Common myeloid progenitor, CD34-positive (primary cell): ENCODE results near the gene DHRS13.
"Not testable (repeated sequence)": the region's sequence is repeated elsewhere in the genome, so short reads cannot be mapped to it uniquely, and the experiment has no call there.

Experiments used
- CTCF ChIA-PET: fragments of 350-600 bp; sonication (Branson Sonifier 250); formaldehyde crosslinking; loops from one replicate; lab custom pipeline; 2021; ENCODE audit warnings: antibody characterized with exemption; lab: Charles Lee
- POLR2A ChIA-PET: fragments of 350-600 bp; sonication (Branson Sonifier 250); formaldehyde crosslinking; loops from one replicate; lab custom pipeline; 2021; ENCODE audit warnings: antibody characterized with exemption; lab: Charles Lee
- DNase-seq, 3 donors: peaks; one replicate each; pipeline versions ENCODE4 v3.0.0 to v3.0.0-alpha.2; 2013
- H3K27ac ChIP-seq, 2 experiments: 1 replicate in 1 of 2; 2 replicates in 1 of 2; pipeline ENCODE4 v1.7.0; 2013; ENCODE audit warnings: inconsistent platforms in 2 of 2, low read length in 2 of 2, mild to moderate bottlenecking in 2 of 2, low read depth in 1 of 2, moderate library complexity in 1 of 2; ENCODE audit not compliant: severe bottlenecking in 2 of 2, insufficient read depth in 1 of 2, poor library complexity in 1 of 2
- H3K27me3 ChIP-seq, 5 experiments: replicated peaks in 2 of 5; 1 replicate in 3 of 5; 2 replicates in 2 of 5; pipeline versions ENCODE4 v1.6.1 to v1.7.0; 2013; ENCODE audit warnings: low read length in 4 of 5, mild to moderate bottlenecking in 2 of 5, moderate library complexity in 2 of 5, inconsistent platforms in 1 of 5; ENCODE audit not compliant: insufficient read depth in 5 of 5, control insufficient read depth in 4 of 5
- H3K36me3 ChIP-seq, 4 experiments: 1 replicate in 2 of 4; 2 replicates in 2 of 4; pipeline versions ENCODE4 v1.6.1 to v1.7.0; 2013; ENCODE audit warnings: low read length in 3 of 4, control low read depth in 1 of 4, mild to moderate bottlenecking in 1 of 4; ENCODE audit not compliant: control insufficient read depth in 4 of 4, insufficient read depth in 4 of 4
- H3K4me1 ChIP-seq, 4 experiments: 1 replicate in 3 of 4; 2 replicates in 1 of 4; pipeline versions ENCODE4 v1.6.1 to v1.7.1; 2013; ENCODE audit warnings: low read length in 3 of 4, mild to moderate bottlenecking in 3 of 4, control low read depth in 1 of 4, inconsistent platforms in 1 of 4, moderate library complexity in 1 of 4; ENCODE audit not compliant: control insufficient read depth in 4 of 4, insufficient read depth in 4 of 4; ENCODE audit errors: control extremely low read depth in 1 of 4
- H3K4me3 ChIP-seq, 7 experiments: 1 replicate in 4 of 7; 2 replicates in 3 of 7; pipeline versions ENCODE4 v1.5.1 to v1.7.0; 2013; ENCODE audit warnings: mild to moderate bottlenecking in 7 of 7, low read length in 6 of 7, moderate library complexity in 6 of 7, inconsistent platforms in 2 of 7, low read depth in 2 of 7, control low read depth in 1 of 7; ENCODE audit not compliant: insufficient read depth in 4 of 7, control insufficient read depth in 1 of 7; ENCODE audit errors: extremely low read depth in 1 of 7
- H3K9me3 ChIP-seq, 5 experiments: 1 replicate in 4 of 5; 2 replicates in 1 of 5; pipeline versions ENCODE4 v1.6.1 to v1.7.1; 2013; ENCODE audit warnings: low read length in 4 of 5, mild to moderate bottlenecking in 2 of 5, inconsistent platforms in 1 of 5, low read depth in 1 of 5, moderate library complexity in 1 of 5; ENCODE audit not compliant: control insufficient read depth in 4 of 5, insufficient read depth in 2 of 5; ENCODE audit errors: control extremely low read depth in 1 of 5
- WGBS: methylation state at CpG from one replicate; pipeline ENCODE4 v1.1.5; 2013; ENCODE audit not compliant: insufficient coverage; 5-methylcytosine and 5-hydroxymethylcytosine counted together

Gene DHRS13

DNA sequence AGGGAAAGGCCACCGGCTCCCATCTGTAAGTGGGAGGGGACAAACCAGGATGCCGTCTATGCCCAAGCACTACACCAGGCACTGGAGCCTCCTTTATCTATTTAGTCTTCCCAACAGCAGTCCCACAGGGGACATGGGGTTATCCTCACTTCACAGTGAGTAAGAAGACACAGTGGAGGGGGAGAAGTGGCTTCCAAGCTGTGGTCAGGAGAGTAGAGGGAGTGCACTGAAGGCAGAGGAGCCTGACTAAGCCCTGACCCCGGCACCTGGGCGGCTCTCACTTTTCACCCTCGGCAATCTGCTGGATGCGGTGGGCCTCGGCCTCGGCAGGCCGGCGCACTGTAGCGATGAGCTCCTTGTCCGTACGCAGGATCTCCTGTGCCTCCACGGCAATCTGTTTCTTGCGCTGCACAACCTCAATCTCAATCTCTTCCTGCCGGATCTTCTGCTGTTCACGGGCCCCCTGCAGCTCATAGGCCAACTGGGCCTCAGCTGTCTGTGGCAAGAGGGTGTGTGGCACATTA, 21.3 kb downstream of the DHRS13 start:
- Histone ChIP-seq H3K4me3 (no peak overlapping the region), H3K27ac (no peak overlapping the region), H3K4me1 (no peaks in the 10 kb centered on the region), H3K27me3 (no peaks in the 10 kb centered on the region), H3K9me3 (no peaks in the 10 kb centered on the region), H3K36me3 (peaks cover 11 to 85% (median 69%) of the 10 kb centered on the region in 4 experiments)
- WGBS = 97% methylated on average over 16 of the region's 17 CpGs
- no peak for DNase-seq
- ChIA-PET POLR2A (no interaction called here), CTCF (interaction anchor here (0.7 to 2.6 kb wide), 12 partner anchors 7 to 155 kb away, joined by 3 to 8 read pairs (median 4); partner anchors contain the start of gene FLOT2)

DNA sequence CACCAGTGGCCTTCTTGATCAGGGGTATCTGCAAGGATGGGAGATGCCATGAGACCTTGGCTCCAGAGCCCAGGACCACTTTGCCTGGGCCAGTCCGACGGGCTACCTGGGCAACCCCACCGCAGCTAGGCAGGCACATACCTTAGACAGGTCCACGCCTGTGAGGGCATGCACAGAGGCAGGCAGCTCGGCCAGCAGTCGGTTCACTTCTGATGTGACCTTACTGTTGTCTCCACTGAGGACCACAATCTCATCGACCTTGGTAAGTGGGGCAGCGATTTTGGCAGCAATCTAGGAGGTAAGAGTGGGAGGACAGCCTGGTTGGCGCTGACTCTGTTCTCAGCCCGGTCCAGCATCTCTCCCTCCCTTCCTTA, 22.3 kb downstream of the DHRS13 start:
- no peak overlapping the region for H3K4me3 ChIP-seq
- H3K4me1 ChIP-seq = no peaks in the 10 kb centered on the region
- no peaks in the 10 kb centered on the region for H3K9me3 ChIP-seq
- POLR2A ChIA-PET = interaction anchor here (0.5 kb wide), 1 partner anchor 78 kb away, joined by 3 read pairs; no protein-coding TSS in a partner anchor
- DNase-seq = no peak
- 98% methylated on average over 8 of the region's 10 CpGs for WGBS
- H3K27me3 ChIP-seq = no peaks in the 10 kb centered on the region
- no peak overlapping the region for H3K27ac ChIP-seq
- CTCF ChIA-PET = interaction anchor here (1.5 to 2.6 kb wide), 5 partner anchors 9 to 117 kb away, joined by 3 to 8 read pairs (median 4); partner anchors contain the start of gene DHRS13
- peaks cover 11 to 74% (median 61%) of the 10 kb centered on the region in 4 experiments for H3K36me3 ChIP-seq

- CTCF ChIA-PET = interaction anchor here (1.4 to 1.8 kb wide), 6 partner anchors 8 to 117 kb away, joined by 3 to 5 read pairs (median 4); partner anchors contain the start of gene DHRS13
- H3K9me3 ChIP-seq = no peaks in the 10 kb centered on the region
- H3K27me3 ChIP-seq = no peaks in the 10 kb centered on the region
- no peak overlapping the region for H3K4me3 ChIP-seq
- H3K27ac ChIP-seq = no peak overlapping the region
- peaks cover 11 to 69% (median 56%) of the 10 kb centered on the region in 4 experiments for H3K36me3 ChIP-seq
- DNase-seq = no peak
- no peaks in the 10 kb centered on the region for H3K4me1 ChIP-seq
- WGBS = 79% methylated on average over 8 of the region's 9 CpGs
- POLR2A ChIA-PET = no interaction called here
These were observed 22.9 kb downstream of the DHRS13 start for GRCh38 chr17:28879886-28880571.

GRCh38 chr17:28878981-28879380, 23.9 kb downstream of the DHRS13 start:
- ChIA-PET CTCF (interaction anchor here (0.8 to 2.7 kb wide), 8 partner anchors 12 to 124 kb away, joined by 3 to 10 read pairs (median 5); partner anchors contain the start of genes DHRS13 and FAM222B), POLR2A (no interaction called here)
- H3K4me1 ChIP-seq = no peaks in the 10 kb centered on the region
- H3K27ac ChIP-seq = no peak overlapping the region
- H3K36me3 ChIP-seq = peaks cover 11 to 59% (median 49%) of the 10 kb centered on the region in 4 experiments
- H3K27me3 ChIP-seq = no peaks in the 10 kb centered on the region
- 95% methylated on average over 4 of the region's 4 CpGs for WGBS
- no peak overlapping the region for H3K4me3 ChIP-seq
- peak in 2 of 3 donors; percentile 35 to 37 for DNase-seq
- no peaks in the 10 kb centered on the region for H3K9me3 ChIP-seq

DNA sequence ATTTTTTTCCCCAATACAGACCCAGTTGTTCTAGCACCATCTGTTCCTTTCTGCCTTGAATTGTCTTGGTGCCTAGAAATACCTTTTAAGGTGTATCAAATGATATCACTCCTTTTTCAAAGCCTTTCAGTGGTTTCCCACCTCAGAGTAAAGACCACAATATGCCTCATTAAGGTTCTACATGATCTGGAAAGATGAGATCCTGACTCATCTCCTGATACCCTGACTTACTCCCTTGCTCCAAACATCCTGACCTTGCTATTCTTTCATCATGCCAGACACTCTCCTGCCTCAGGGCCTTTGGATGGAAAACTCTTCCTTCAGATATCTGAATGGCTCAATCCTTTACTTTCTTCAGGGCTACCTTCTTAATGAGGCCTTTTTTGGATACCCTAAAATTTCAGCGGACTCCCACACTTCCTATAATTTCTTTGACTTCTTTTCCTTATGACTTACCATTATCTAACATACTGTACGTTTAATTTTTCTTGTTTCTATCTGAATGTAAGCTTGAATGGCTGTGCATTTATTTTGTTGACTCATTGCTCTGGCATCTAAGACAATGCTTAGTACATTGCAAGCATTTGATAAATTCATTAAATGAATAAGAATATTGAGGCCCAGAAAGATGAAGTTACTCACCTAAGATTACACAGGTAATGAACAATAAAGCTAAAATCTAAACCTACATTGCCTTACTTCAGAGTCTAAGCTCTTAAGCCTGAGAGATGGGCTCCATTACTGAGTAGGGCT, 24.5 kb downstream of the DHRS13 start:
- WGBS = no CpG with 5 or more reads among the region's 2 CpGs
- Histone ChIP-seq H3K9me3 (no peaks in the 10 kb centered on the region), H3K27ac (no peak overlapping the region), H3K36me3 (peaks cover 11 to 52% (median 44%) of the 10 kb centered on the region in 4 experiments), H3K27me3 (no peaks in the 10 kb centered on the region), H3K4me3 (no peak overlapping the region), H3K4me1 (no peaks in the 10 kb centered on the region)
- CTCF ChIA-PET = interaction anchor here (0.8 to 2.7 kb wide), 8 partner anchors 10 to 124 kb away, joined by 3 to 10 read pairs (median 5); partner anchors contain the start of gene FAM222B
- POLR2A ChIA-PET = no interaction called here
- DNase-seq = no peak

DNA sequence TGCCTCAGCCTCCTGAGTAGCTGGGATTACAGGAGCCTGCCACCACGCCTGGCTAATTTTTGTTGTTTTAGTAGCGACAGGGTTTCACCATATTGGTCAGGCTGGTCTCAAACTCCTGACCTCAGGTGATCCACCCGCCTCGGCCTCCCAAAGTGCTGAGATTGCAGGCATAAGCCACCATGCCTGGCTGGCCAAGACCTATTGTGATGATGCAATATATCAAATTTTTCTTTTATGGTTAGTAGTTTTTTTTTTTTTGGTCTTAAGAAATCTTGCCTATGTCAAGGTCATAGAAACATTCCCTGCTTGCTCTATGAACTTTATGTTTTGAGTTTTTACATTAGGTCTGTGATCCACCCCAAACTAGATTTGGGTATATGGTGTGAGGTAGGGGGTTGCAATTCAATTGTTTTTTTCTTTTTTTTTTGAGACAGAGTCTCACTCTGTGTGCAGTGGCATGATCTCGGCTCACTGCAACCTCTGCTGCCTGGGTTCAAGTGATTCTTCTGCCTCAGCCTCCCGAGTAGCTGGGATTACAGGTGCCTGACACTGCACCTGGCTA, 25.6 kb downstream of the DHRS13 start:
- not testable (repeated sequence) for H3K4me3 ChIP-seq, DNase-seq, H3K9me3 ChIP-seq, H3K4me1 ChIP-seq, H3K27ac ChIP-seq, H3K27me3 ChIP-seq
- CTCF ChIA-PET = interaction anchor here (0.6 to 2.7 kb wide), 3 partner anchors 29 to 203 kb away, joined by 3 to 10 read pairs (median 4); no protein-coding TSS in a partner anchor
- peaks cover 11 to 41% (median 34%) of the 10 kb centered on the region in 4 experiments for H3K36me3 ChIP-seq
- WGBS = 100% methylated on average over 4 of the region's 6 CpGs
- POLR2A ChIA-PET = interaction anchor here (0.6 kb wide), 1 partner anchor 174 kb away, joined by 4 read pairs; no protein-coding TSS in a partner anchor
